NCI-H345 treated with DMSO at 0.1 percent for 48 hours (cell line): ENCODE measurements around the gene SORCS2.

Experiments
- DNase-seq: peaks from one replicate; lab custom pipeline; 2025; ENCODE audit not compliant: unreplicated experiment; lab: John Stamatoyannopoulos, UW

SORCS2 gene

GRCh38 chr4:7423801-7424552 is 231.6 kb downstream of the SORCS2 start:
- no peak for DNase-seq

GRCh38 chr4:7424553-7425111 is 232.3 kb downstream of the SORCS2 start:
- no peak for DNase-seq

GRCh38 chr4:7425124-7425523 is 232.8 kb downstream of the SORCS2 start:
- no peak for DNase-seq

- no peak for DNase-seq
Measured at GRCh38 chr4:7425591-7426468, 233.5 kb downstream of the SORCS2 start.

GRCh38 chr4:7426525-7427171 is 234.3 kb downstream of the SORCS2 start:
- DNase-seq, result no peak

- DNase-seq, result no peak
Measured at GRCh38 chr4:7427361-7427760, 235.0 kb downstream of the SORCS2 start.

- no peak for DNase-seq
Measured at GRCh38 chr4:7427831-7428260, 235.5 kb downstream of the SORCS2 start.

- DNase-seq, result no peak
Measured at GRCh38 chr4:7428261-7429068, 236.1 kb downstream of the SORCS2 start.

- no peak for DNase-seq
Measured at GRCh38 chr4:7429069-7429416, 236.7 kb downstream of the SORCS2 start.

GRCh38 chr4:7429601-7430078 is 237.3 kb downstream of the SORCS2 start:
- no peak for DNase-seq

- DNase-seq, result no peak
Measured at GRCh38 chr4:7430368-7430964, 238.1 kb downstream of the SORCS2 start.

- DNase-seq, result no peak
Measured at GRCh38 chr4:7430965-7431695, 238.8 kb downstream of the SORCS2 start.

GRCh38 chr4:7431696-7432530 is 239.6 kb downstream of the SORCS2 start:
- no peak for DNase-seq

- no peak for DNase-seq
Measured at GRCh38 chr4:7432531-7433375, 240.4 kb downstream of the SORCS2 start.

- DNase-seq, result no peak
Measured at GRCh38 chr4:7433376-7434140, 241.2 kb downstream of the SORCS2 start.

- DNase-seq, result no peak
Measured at GRCh38 chr4:7434141-7434765, 241.9 kb downstream of the SORCS2 start.
